Femur (tissue), 1 donor: Measurements from ENCODE around the gene C5AR2.
"Not testable (repeated sequence)": the region's sequence is repeated elsewhere in the genome, so short reads cannot be mapped to it uniquely, and the experiment has no call there.

ENCODE experiments used
- DNase-seq: peaks from one replicate; pipeline ENCODE4 v3.0.0-alpha.2; 2017

Gene C5AR2

GRCh38 chr19:47331931-47332547, at the start of gene C5AR2:
Gene C5AR2, plus strand, starts transcription at chr19:47332175. Its CDS starts 8,625 bp downstream, at chr19:47340800.
- DNase-seq: peak; percentile 65

GRCh38 chr19:47283405-47284059, 48.4 kb upstream of the C5AR2 start:
- no peak for DNase-seq

GRCh38 chr19:47284324-47284899, 47.6 kb upstream of the C5AR2 start:
- no peak for DNase-seq

GRCh38 chr19:47296036-47296435, 35.9 kb upstream of the C5AR2 start:
- DNase-seq: peak; percentile 70

- not testable (repeated sequence) for DNase-seq
These were observed 31.1 kb upstream of the C5AR2 start for GRCh38 chr19:47300867-47301266.

- no peak for DNase-seq
These were observed 29.7 kb upstream of the C5AR2 start for GRCh38 chr19:47302249-47302648.

GRCh38 chr19:47303966-47304365, 28.0 kb upstream of the C5AR2 start:
- no peak for DNase-seq

- DNase-seq: peak; percentile 48
These were observed 26.6 kb upstream of the C5AR2 start for GRCh38 chr19:47305309-47305751.

- no peak for DNase-seq
These were observed 25.7 kb upstream of the C5AR2 start for GRCh38 chr19:47306303-47306702.

GRCh38 chr19:47309038-47309437, 22.9 kb upstream of the C5AR2 start:
- no peak for DNase-seq

GRCh38 chr19:47309608-47310007, 22.4 kb upstream of the C5AR2 start, which contains the start of gene C5AR1:
Gene C5AR1, plus strand, starts transcription at chr19:47309861. Its CDS starts 35 bp downstream, at chr19:47309896.
- no peak for DNase-seq

GRCh38 chr19:47310323-47310722, 21.7 kb upstream of the C5AR2 start:
- DNase-seq: no peak

- DNase-seq: peak; percentile 57
These were observed 21.2 kb upstream of the C5AR2 start for GRCh38 chr19:47310819-47311218.

GRCh38 chr19:47312366-47313006, 19.5 kb upstream of the C5AR2 start:
- no peak for DNase-seq

GRCh38 chr19:47313754-47314295, 18.1 kb upstream of the C5AR2 start:
- no peak for DNase-seq

GRCh38 chr19:47315125-47315821, 16.7 kb upstream of the C5AR2 start:
- DNase-seq: peak; percentile 59

- no peak for DNase-seq
These were observed 15.5 kb upstream of the C5AR2 start for GRCh38 chr19:47316513-47316912.

GRCh38 chr19:47319923-47320871, 11.8 kb upstream of the C5AR2 start:
- DNase-seq: no peak

GRCh38 chr19:47321630-47322029, 10.3 kb upstream of the C5AR2 start:
- DNase-seq: no peak

- no peak for DNase-seq
These were observed 9.9 kb upstream of the C5AR2 start for GRCh38 chr19:47322058-47322457.

GRCh38 chr19:47323409-47323808, 8.6 kb upstream of the C5AR2 start:
- no peak for DNase-seq
